ENCODE results near the gene SGIP1.

DNA sequence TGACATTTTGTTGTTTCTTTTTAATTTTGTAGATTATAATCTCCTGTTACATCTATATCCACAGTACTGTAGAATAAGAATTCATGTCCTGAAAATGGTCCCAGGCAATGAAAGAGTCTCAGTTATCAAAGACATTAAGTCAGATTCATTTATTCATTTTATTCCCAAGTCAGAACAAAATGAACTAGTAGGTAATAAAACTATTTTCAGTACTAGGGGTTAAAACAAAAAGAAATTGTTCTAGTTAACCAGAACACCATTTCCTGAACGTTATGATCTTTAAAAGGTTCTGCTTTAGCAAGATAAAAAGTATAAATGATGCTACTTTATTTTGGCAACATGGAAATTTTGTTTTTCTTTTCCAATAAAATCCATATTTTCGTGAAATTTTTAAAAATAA is 211.5 kb downstream of the SGIP1 start:
- TF ChIP-seq EZH2 (IDR thresholded peaks at IDR 0.05; ENCODE audit: insufficient read depth, poor library complexity, severe bottlenecking), result no peak
- TF ChIP-seq EZH2phosphoT487 (IDR thresholded peaks at IDR 0.05; ENCODE audit: insufficient read depth, low read depth), result no peak
